Measurements from ENCODE around the gene NMRK1. TPM values are rescaled to one million over a fixed set of nuclear protein-coding genes. Genes with fewer than 3 reads are reported as not detected.

Gene NMRK1
- total RNA-seq, 3 donors from 2014 or later: 14.0 to 27.2 (median 19.0) TPM

- Histone ChIP-seq H3K36me3 (ENCODE audit: low read depth) (peaks cover 8% of the 10 kb centered on the region), H3K9me3 (no peaks in the 10 kb centered on the region), H3K4me3 (no peak overlapping the region), H3K4me1 (ENCODE audit: low read depth) (no peaks in the 10 kb centered on the region)
- no peak for TF ChIP-seq CTCF (IDR thresholded peaks at IDR 0.05)
- no peak for DNase-seq
- intact Hi-C loops (cut with DNase I, micrococcal nuclease): no loop called here
- no peak for ATAC-seq
Observed at GRCh38 chr9:75130621-75131230, 42.8 kb upstream of the NMRK1 start.

GRCh38 chr9:75130172-75130571, 42.2 kb upstream of the NMRK1 start:
- Histone ChIP-seq H3K36me3 (ENCODE audit: low read depth) (peaks cover 8% of the 10 kb centered on the region), H3K4me3 (no peak overlapping the region), H3K9me3 (no peaks in the 10 kb centered on the region), H3K4me1 (ENCODE audit: low read depth) (no peaks in the 10 kb centered on the region)
- TF ChIP-seq CTCF (IDR thresholded peaks at IDR 0.05): no peak
- intact Hi-C loops (cut with DNase I, micrococcal nuclease): no loop called here
- no peak for ATAC-seq
- no peak for DNase-seq

GRCh38 chr9:75128535-75128934, 40.6 kb upstream of the NMRK1 start:
- TF ChIP-seq CTCF (IDR thresholded peaks at IDR 0.05): no peak
- Histone ChIP-seq H3K4me1 (ENCODE audit: low read depth) (no peaks in the 10 kb centered on the region), H3K4me3 (no peak overlapping the region), H3K36me3 (ENCODE audit: low read depth) (peaks cover 8% of the 10 kb centered on the region), H3K9me3 (no peaks in the 10 kb centered on the region)
- intact Hi-C loops (cut with DNase I, micrococcal nuclease): no loop called here
- no peak for DNase-seq
- no peak for ATAC-seq

GRCh38 chr9:75123696-75124095, 35.7 kb upstream of the NMRK1 start:
- DNase-seq (no peak), ATAC-seq (no peak)
- intact Hi-C loops (cut with DNase I, micrococcal nuclease): no loop called here
- TF ChIP-seq CTCF (IDR thresholded peaks at IDR 0.05): no peak
- Histone ChIP-seq H3K4me1 (ENCODE audit: low read depth) (no peaks in the 10 kb centered on the region), H3K36me3 (ENCODE audit: low read depth) (no peaks in the 10 kb centered on the region), H3K9me3 (no peaks in the 10 kb centered on the region), H3K4me3 (no peak overlapping the region)

GRCh38 chr9:75121914-75122558, 34.1 kb upstream of the NMRK1 start:
- Histone ChIP-seq H3K36me3 (ENCODE audit: low read depth) (no peaks in the 10 kb centered on the region), H3K4me1 (ENCODE audit: low read depth) (no peaks in the 10 kb centered on the region), H3K4me3 (no peak overlapping the region), H3K9me3 (no peaks in the 10 kb centered on the region)
- ATAC-seq (no peak), DNase-seq (no peak)
- intact Hi-C loops (cut with DNase I, micrococcal nuclease): no loop called here
- no peak for TF ChIP-seq CTCF (IDR thresholded peaks at IDR 0.05)
